Astrocyte (in vitro differentiated cells and primary cell): ENCODE data around the gene GPN2. TPM values are rescaled to one million over a fixed set of nuclear protein-coding genes. Genes with fewer than 3 reads are reported as not detected.
A peak's percentile ranks its signal among the peaks of the same experiment; 100 is the strongest.

Experiments
- DNase-seq: peaks from one replicate; pipeline ENCODE4 v3.0.0-alpha.2; 2010; ENCODE audit warnings: low read depth
- FAIRE-seq: peaks from 2 replicates; lab custom pipeline; 2011; peaks lifted over from hg19 to GRCh38; lab: Jason Lieb, UNC
- H2AFZ ChIP-seq: 2 replicates; pipeline ENCODE4 v1.6.0; 2012; ENCODE audit warnings: low read depth, low read length, inconsistent platforms
- H3K27ac ChIP-seq: 2 replicates; pipeline ENCODE4 v1.5.1; 2011; ENCODE audit warnings: low read depth, low read length, inconsistent platforms
- H3K27me3 ChIP-seq: 2 replicates; pipeline ENCODE4 v1.6.0; 2011; ENCODE audit warnings: low read length, inconsistent platforms; ENCODE audit not compliant: insufficient read depth
- H3K36me3 ChIP-seq: 2 replicates; pipeline ENCODE4 v1.5.1; 2011; ENCODE audit warnings: low read length, inconsistent platforms; ENCODE audit not compliant: insufficient read depth
- H3K4me1 ChIP-seq: 2 replicates; pipeline ENCODE4 v1.5.1; 2011; ENCODE audit warnings: low read length, inconsistent platforms; ENCODE audit not compliant: insufficient read depth
- H3K4me2 ChIP-seq: 2 replicates; pipeline ENCODE4 v1.6.0; 2012; ENCODE audit warnings: low read length, inconsistent platforms
- H3K4me3 ChIP-seq: 2 replicates; pipeline ENCODE4 v1.5.1; 2011; ENCODE audit warnings: low read depth, mild to moderate bottlenecking, low read length, inconsistent platforms; ENCODE audit not compliant: insufficient read depth
- H3K79me2 ChIP-seq: 2 replicates; pipeline ENCODE4 v1.6.0; 2012; ENCODE audit warnings: mild to moderate bottlenecking, low read length, inconsistent platforms; ENCODE audit not compliant: insufficient read depth
- H3K9ac ChIP-seq: 2 replicates; pipeline ENCODE4 v1.6.0; 2012; ENCODE audit warnings: mild to moderate bottlenecking, low read length, inconsistent platforms
- H3K9me3 ChIP-seq: 2 replicates; pipeline ENCODE4 v1.5.1; 2012; ENCODE audit warnings: low read depth, mild to moderate bottlenecking, low read length, inconsistent platforms; ENCODE audit not compliant: insufficient read depth
- H4K20me1 ChIP-seq: 2 replicates; pipeline ENCODE4 v1.6.0; 2012; ENCODE audit warnings: low read length, inconsistent platforms; ENCODE audit not compliant: insufficient read depth
- H3K27ac Mint-ChIP-seq: one replicate; pipeline ENCODE4 v1.8.0; 2021; ENCODE audit warnings: mild to moderate bottlenecking, mixed read lengths; ENCODE audit not compliant: unreplicated experiment
- H3K27me3 Mint-ChIP-seq: one replicate; pipeline ENCODE4 v1.8.0; 2021; ENCODE audit warnings: low read depth, mixed read lengths; ENCODE audit not compliant: unreplicated experiment
- H3K36me3 Mint-ChIP-seq: one replicate; pipeline ENCODE4 v1.8.0; 2021; ENCODE audit warnings: low read depth, mixed read lengths; ENCODE audit not compliant: unreplicated experiment
- H3K4me1 Mint-ChIP-seq: one replicate; pipeline ENCODE4 v1.8.0; 2021; ENCODE audit warnings: low read depth, mixed read lengths; ENCODE audit not compliant: unreplicated experiment
- H3K4me3 Mint-ChIP-seq: one replicate; pipeline ENCODE4 v1.8.0; 2021; ENCODE audit warnings: mild to moderate bottlenecking, moderate library complexity, mixed read lengths; ENCODE audit not compliant: unreplicated experiment
- H3K9me3 Mint-ChIP-seq: one replicate; pipeline ENCODE4 v1.8.0; 2021; ENCODE audit warnings: mild to moderate bottlenecking, mixed read lengths; ENCODE audit not compliant: unreplicated experiment
- CTCF ChIP-seq: IDR thresholded peaks from 2 replicates; pipeline ENCODE4 v1.5.1; 2011; ENCODE audit warnings: low read depth, mild to moderate bottlenecking, inconsistent platforms, low read length, moderate library complexity; ENCODE audit not compliant: insufficient read depth
- EZH2 ChIP-seq: IDR thresholded peaks from 2 replicates; pipeline ENCODE4 v1.6.1; 2012; ENCODE audit warnings: mild to moderate bottlenecking, low read length, inconsistent platforms; ENCODE audit not compliant: insufficient read depth
- total RNA-seq: library from RNA; stranded (reverse); gene quantifications from 2 replicates; pipeline ENCODE4 v1.2.1, GENCODE V29; 2021

The GPN2 gene
- total RNA-seq, 1 donor from 2014 or later: 24.5 TPM

- H3K9ac ChIP-seq: peak within 1 kb of the TSS; percentile 84
- peak within 1 kb of the TSS; percentile 87 for H3K27ac Mint-ChIP-seq
Observed at GRCh38 chr1:26826261-26827105, 63.6 kb downstream of the GPN2 start, which contains the start of gene ZDHHC18. TSS of gene ZDHHC18 (plus strand) at chr1:26826688. CDS start at chr1:26826805, 117 bp downstream.

More at GRCh38 chr1:26826261-26827105, 63.6 kb downstream of the GPN2 start, which contains the start of gene ZDHHC18:
- no peak for TF ChIP-seq EZH2
- TF ChIP-seq CTCF: no peak
- Histone ChIP-seq H2AFZ (peak within 1 kb of the TSS; percentile 100), H3K9me3 (no peaks in the 10 kb centered on the region), H4K20me1 (peaks cover 42% of the 10 kb centered on the region), H3K4me1 (peaks cover 6% of the 10 kb centered on the region), H3K27ac (peak within 1 kb of the TSS; percentile 12), H3K27me3 (no peaks in the 10 kb centered on the region), H3K4me2 (peak within 1 kb of the TSS; percentile 100), H3K36me3 (peaks cover 3% of the 10 kb centered on the region), H3K79me2 (peaks cover 45% of the 10 kb centered on the region), H3K4me3 (peak within 1 kb of the TSS; percentile 78)
- DNase-seq (peak; percentile 11), FAIRE-seq (no peak)
- Mint-ChIP-seq H3K9me3 (peaks cover 4% of the 10 kb centered on the region), H3K27me3 (no peaks in the 10 kb centered on the region), H3K4me1 (peaks cover 24% of the 10 kb centered on the region), H3K36me3 (peaks cover 6% of the 10 kb centered on the region), H3K4me3 (peak within 1 kb of the TSS; percentile 92)

Other genes starting within 250 kb of the GPN2 start
- 72.3 and 85.1 TPM in 2 replicates for gene ARID1A, start 194.3 kb downstream of the GPN2 start, total RNA-seq
- gene PIGV, start 102.3 kb downstream of the GPN2 start, total RNA-seq: 7.9 and 10.6 TPM in 2 replicates
- gene ZDHHC18, start 63.6 kb downstream of the GPN2 start, total RNA-seq: 22.3 and 22.6 TPM in 2 replicates
- 5.5 and 14.5 TPM in 2 replicates for gene SFN, start 27.1 kb downstream of the GPN2 start, total RNA-seq
- gene GPATCH3, start 10.2 kb upstream of the GPN2 start, total RNA-seq: 12.8 and 13.7 TPM in 2 replicates
- gene NR0B2, start 23.7 kb upstream of the GPN2 start, total RNA-seq: not detected in 2 replicates
- 70.2 and 71.6 TPM in 2 replicates for gene NUDC, start 31.5 kb upstream of the GPN2 start, total RNA-seq
- 0.22 and 0.54 TPM in 2 replicates for gene KDF1, start 70.2 kb upstream of the GPN2 start, total RNA-seq
- gene TRNP1, start 103.4 kb upstream of the GPN2 start, total RNA-seq: 16.4 and 19.2 TPM in 2 replicates
- 5.9 and 9.8 TPM in 2 replicates for gene TENT5B, start 122.6 kb upstream of the GPN2 start, total RNA-seq